ENCODE measurements around the gene CFAP210. TPM values are rescaled to one million over a fixed set of nuclear protein-coding genes. Genes with fewer than 3 reads are reported as not detected.
A peak's percentile ranks its signal among the peaks of the same experiment; 100 is the strongest.

The CFAP210 gene
- 1.9 TPM for total RNA-seq

- peak; percentile 96 for DNase-seq
Observed at GRCh38 chr2:169694113-169694893, at the start of gene CFAP210, which contains the start of gene PHOSPHO2. TSS of gene CFAP210 (minus strand) at chr2:169694405. CDS start at chr2:169694327, 78 bp downstream. TSS of gene PHOSPHO2 (plus strand) at chr2:169694469. CDS start at chr2:169700972, 6,503 bp downstream.

- no peak for DNase-seq
Observed at GRCh38 chr2:169743549-169743948, 49.3 kb upstream of the CFAP210 start.

GRCh38 chr2:169739351-169739750, 45.1 kb upstream of the CFAP210 start:
- no peak for DNase-seq

- DNase-seq = no peak
Observed at GRCh38 chr2:169738566-169739229, 44.5 kb upstream of the CFAP210 start.

GRCh38 chr2:169736902-169737301, 42.7 kb upstream of the CFAP210 start:
- DNase-seq = no peak

- no peak for DNase-seq
Observed at GRCh38 chr2:169735623-169736022, 41.4 kb upstream of the CFAP210 start.

- DNase-seq = no peak
Observed at GRCh38 chr2:169734169-169734847, 40.1 kb upstream of the CFAP210 start.

GRCh38 chr2:169732583-169733358, 38.6 kb upstream of the CFAP210 start:
- no peak for DNase-seq

- DNase-seq = no peak
Observed at GRCh38 chr2:169732075-169732474, 37.9 kb upstream of the CFAP210 start.

GRCh38 chr2:169729274-169729605, 35.0 kb upstream of the CFAP210 start:
- no peak for DNase-seq

GRCh38 chr2:169727065-169727464, 32.9 kb upstream of the CFAP210 start:
- no peak for DNase-seq

GRCh38 chr2:169721016-169721415, 26.8 kb upstream of the CFAP210 start:
- no peak for DNase-seq

GRCh38 chr2:169718930-169719504, 24.8 kb upstream of the CFAP210 start:
- no peak for DNase-seq

GRCh38 chr2:169717691-169718063, 23.5 kb upstream of the CFAP210 start:
- no peak for DNase-seq

GRCh38 chr2:169716938-169717690, 22.9 kb upstream of the CFAP210 start:
- no peak for DNase-seq

GRCh38 chr2:169716238-169716886, 22.2 kb upstream of the CFAP210 start:
- no peak for DNase-seq

- no peak for DNase-seq
Observed at GRCh38 chr2:169715379-169716237, 21.4 kb upstream of the CFAP210 start.

- DNase-seq = no peak
Observed at GRCh38 chr2:169714699-169715098, 20.5 kb upstream of the CFAP210 start.

GRCh38 chr2:169713331-169713730, 19.1 kb upstream of the CFAP210 start:
- DNase-seq = no peak

- no peak for DNase-seq
Observed at GRCh38 chr2:169712791-169713227, 18.6 kb upstream of the CFAP210 start.
